AG04450 (cell line): ENCODE results near the gene SCO2. TPM values are rescaled to one million over a fixed set of nuclear protein-coding genes. Genes with fewer than 3 reads are reported as not detected.

Experiments used
- CTCF ChIA-PET: fragments of 300-600, 350-600 bp; formaldehyde crosslinking; extraction: SDS; loops from one replicate; lab custom pipeline; 2022; ENCODE audit warnings: antibody characterized with exemption, inconsistent platforms; lab: Charles Lee
- POLR2A ChIA-PET: fragments of 350-600 bp; formaldehyde crosslinking; extraction: SDS; loops from one replicate; lab custom pipeline; 2021; ENCODE audit warnings: antibody characterized with exemption, inconsistent platforms; lab: Yijun Ruan, JAX
- DNase-seq: peaks from one replicate; pipeline ENCODE4 v3.0.0-alpha.2; 2011; ENCODE audit warnings: low read depth, low spot score
- H3K27ac ChIP-seq: one replicate; pipeline ENCODE4 v1.5.1; 2012; ENCODE audit warnings: low read depth, low read length, control low read depth
- H3K27me3 ChIP-seq: one replicate; pipeline ENCODE4 v1.6.0; 2012; ENCODE audit warnings: low read length; ENCODE audit not compliant: control insufficient read depth, insufficient read depth
- H3K4me3 ChIP-seq: 2 replicates; pipeline ENCODE4 v1.5.1; 2011; ENCODE audit warnings: mild to moderate bottlenecking, low read depth, low read length, control low read depth
- H3K9me3 ChIP-seq: 2 replicates; pipeline ENCODE4 v1.5.1; 2012; ENCODE audit warnings: low read length; ENCODE audit not compliant: control insufficient read depth, insufficient read depth
- polyA plus RNA-seq: library from polyadenylated mRNA; depleted of rRNA; stranded (reverse); fragments of >200 nt; gene quantifications from 2 replicates; pipeline ENCODE4 v1.2.3, GENCODE V29; 2011; rRNA removed
- TF ChIP-seq, protein P1 (sequence below): IDR thresholded peaks from 2 replicates; pipeline ENCODE4 v1.5.1; 2011; ENCODE audit warnings: low read depth, low read length, control low read depth, inconsistent platforms

The SCO2 gene
- polyA plus RNA-seq, 1 experiment = 0.15 TPM

DNA sequence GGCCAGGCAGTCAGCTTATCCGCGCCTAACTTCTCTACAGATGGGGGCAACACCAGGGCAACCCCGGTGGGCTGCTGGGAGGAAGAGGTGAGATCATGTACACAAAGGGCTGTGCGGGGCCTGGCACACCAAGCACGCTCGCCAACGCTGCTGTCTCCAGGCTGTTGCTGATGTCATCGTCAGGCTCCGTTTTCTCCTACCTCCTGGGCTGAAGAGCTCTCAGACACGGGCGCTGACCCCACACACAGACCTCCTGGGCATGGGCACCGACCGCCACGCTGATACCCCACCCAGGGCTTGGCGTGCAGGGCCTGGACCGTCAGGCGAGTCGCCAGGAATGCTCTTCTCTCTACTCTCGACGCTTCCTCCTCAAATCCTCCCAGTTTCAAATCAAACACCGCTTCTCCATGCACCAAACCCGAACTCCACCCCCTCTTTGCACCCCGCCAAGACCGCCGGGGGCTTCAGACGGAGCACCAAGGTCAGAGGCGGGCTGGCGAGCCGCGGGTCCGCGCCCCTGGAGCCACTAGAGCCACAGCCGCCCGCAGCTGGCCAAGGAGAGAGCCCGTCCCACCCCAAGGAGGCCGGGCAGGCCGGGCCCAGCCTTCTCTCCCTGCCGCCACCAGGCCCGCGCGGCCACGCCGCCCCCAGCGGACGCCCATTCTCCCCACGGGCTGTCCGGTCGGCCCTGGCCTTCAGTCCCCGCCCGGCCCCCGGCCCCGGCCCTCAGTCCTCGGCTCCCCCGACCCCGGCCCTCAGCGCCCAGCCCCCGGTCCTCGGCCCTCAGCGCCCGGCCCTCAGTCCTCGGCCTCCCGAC is 51.3 kb downstream of the SCO2 start:
- Histone ChIP-seq H3K4me3 (peak overlapping the region; percentile 69), H3K9me3 (no peaks in the 10 kb centered on the region; the same call in 1 of the 2 replicates), H3K27me3 (no peaks in the 10 kb centered on the region), H3K27ac (peak overlapping the region; percentile 75)
- TF ChIP-seq, protein P1, sequence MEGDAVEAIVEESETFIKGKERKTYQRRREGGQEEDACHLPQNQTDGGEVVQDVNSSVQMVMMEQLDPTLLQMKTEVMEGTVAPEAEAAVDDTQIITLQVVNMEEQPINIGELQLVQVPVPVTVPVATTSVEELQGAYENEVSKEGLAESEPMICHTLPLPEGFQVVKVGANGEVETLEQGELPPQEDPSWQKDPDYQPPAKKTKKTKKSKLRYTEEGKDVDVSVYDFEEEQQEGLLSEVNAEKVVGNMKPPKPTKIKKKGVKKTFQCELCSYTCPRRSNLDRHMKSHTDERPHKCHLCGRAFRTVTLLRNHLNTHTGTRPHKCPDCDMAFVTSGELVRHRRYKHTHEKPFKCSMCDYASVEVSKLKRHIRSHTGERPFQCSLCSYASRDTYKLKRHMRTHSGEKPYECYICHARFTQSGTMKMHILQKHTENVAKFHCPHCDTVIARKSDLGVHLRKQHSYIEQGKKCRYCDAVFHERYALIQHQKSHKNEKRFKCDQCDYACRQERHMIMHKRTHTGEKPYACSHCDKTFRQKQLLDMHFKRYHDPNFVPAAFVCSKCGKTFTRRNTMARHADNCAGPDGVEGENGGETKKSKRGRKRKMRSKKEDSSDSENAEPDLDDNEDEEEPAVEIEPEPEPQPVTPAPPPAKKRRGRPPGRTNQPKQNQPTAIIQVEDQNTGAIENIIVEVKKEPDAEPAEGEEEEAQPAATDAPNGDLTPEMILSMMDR = no peak
- ChIA-PET POLR2A (interaction anchor here (0.5 to 0.7 kb wide), 2 partner anchors 100 to 157 kb away, joined by 4 to 6 read pairs; no protein-coding TSS in a partner anchor), CTCF (interaction anchor here (1.0 kb wide), 1 partner anchor 24 kb away, joined by 3 read pairs; no protein-coding TSS in a partner anchor)
- peak; percentile 20 for DNase-seq

Other genes starting within 250 kb of the SCO2 start
- 68.0 and 110 TPM in 2 replicates for gene PLXNB2, start 218.0 kb downstream of the SCO2 start, polyA plus RNA-seq
- 2.4 and 3.8 TPM in 2 replicates for gene DENND6B, start 198.6 kb downstream of the SCO2 start, polyA plus RNA-seq
- gene PPP6R2, start 182.3 kb downstream of the SCO2 start, polyA plus RNA-seq = 26.6 and 35.0 TPM in 2 replicates
- gene SBF1, start 50.6 kb downstream of the SCO2 start, polyA plus RNA-seq = 16.4 and 20.5 TPM in 2 replicates
- gene ADM2, start 44.1 kb downstream of the SCO2 start, polyA plus RNA-seq = 3.1 and 3.6 TPM in 2 replicates
- gene MIOX, start 38.7 kb downstream of the SCO2 start, polyA plus RNA-seq = 0.14 and 0.22 TPM in 2 replicates
- 25.7 and 46.6 TPM in 2 replicates for gene LMF2, start 17.9 kb downstream of the SCO2 start, polyA plus RNA-seq
- 10.4 and 13.2 TPM in 2 replicates for gene NCAPH2, start 17.4 kb downstream of the SCO2 start, polyA plus RNA-seq
- gene TYMP, start 4.4 kb upstream of the SCO2 start, polyA plus RNA-seq = 2.9 and 3.6 TPM in 2 replicates
- 0.02 and 0.04 TPM in 2 replicates for gene KLHDC7B, start 20.3 kb upstream of the SCO2 start, polyA plus RNA-seq
- gene SYCE3, start 37.3 kb upstream of the SCO2 start, polyA plus RNA-seq = not detected in 2 replicates
- gene CPT1B, start 52.8 kb upstream of the SCO2 start, polyA plus RNA-seq = 0.99 and 1.2 TPM in 2 replicates
- 22.5 and 28.2 TPM in 2 replicates for gene CHKB, start 57.3 kb upstream of the SCO2 start, polyA plus RNA-seq
- gene MAPK8IP2, start 75.2 kb upstream of the SCO2 start, polyA plus RNA-seq = 0.14 and 0.16 TPM in 2 replicates
- gene ARSA, start 102.6 kb upstream of the SCO2 start, polyA plus RNA-seq = 14.3 and 22.0 TPM in 2 replicates
- gene SHANK3, start 147.2 kb upstream of the SCO2 start, polyA plus RNA-seq = 0.47 and 0.63 TPM in 2 replicates
- gene ACR, start 212.6 kb upstream of the SCO2 start, polyA plus RNA-seq = not detected in 2 replicates